Jurkat, Clone E6-1 (cell line): ENCODE results near the gene LSR.
"Not testable (repeated sequence)": the region's sequence is repeated elsewhere in the genome, so short reads cannot be mapped to it uniquely, and the experiment has no call there.

ENCODE experiments used
- DNase-seq: peaks from one replicate; pipeline ENCODE4 v3.0.0-alpha.2; 2011; ENCODE audit warnings: low read depth, low spot score
- H3K4me3 ChIP-seq: 2 replicates; pipeline ENCODE4 v1.5.1; 2011; ENCODE audit warnings: mild to moderate bottlenecking, low read length, control low read depth, moderate library complexity

Gene LSR

DNA sequence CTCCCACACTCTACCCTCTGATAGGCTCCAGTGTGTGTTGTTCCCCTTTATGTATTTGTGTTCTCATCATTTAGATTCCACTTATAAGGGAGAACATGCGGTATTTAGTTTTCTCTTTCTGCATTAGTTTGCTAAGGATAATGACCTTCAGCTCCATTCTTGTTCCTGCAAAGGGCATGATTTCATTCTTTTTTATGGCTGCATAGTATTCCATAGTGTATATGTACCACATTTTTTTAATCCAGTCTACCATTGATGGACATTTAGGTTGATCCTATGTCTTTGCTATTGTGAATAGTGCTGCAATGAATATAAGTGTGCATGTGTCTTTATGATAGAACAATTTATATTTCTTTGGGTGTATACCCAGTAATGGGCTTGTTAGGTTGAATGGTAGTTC, 9.2 kb upstream of the LSR start:
- not testable (repeated sequence) for H3K4me3 ChIP-seq, DNase-seq

DNA sequence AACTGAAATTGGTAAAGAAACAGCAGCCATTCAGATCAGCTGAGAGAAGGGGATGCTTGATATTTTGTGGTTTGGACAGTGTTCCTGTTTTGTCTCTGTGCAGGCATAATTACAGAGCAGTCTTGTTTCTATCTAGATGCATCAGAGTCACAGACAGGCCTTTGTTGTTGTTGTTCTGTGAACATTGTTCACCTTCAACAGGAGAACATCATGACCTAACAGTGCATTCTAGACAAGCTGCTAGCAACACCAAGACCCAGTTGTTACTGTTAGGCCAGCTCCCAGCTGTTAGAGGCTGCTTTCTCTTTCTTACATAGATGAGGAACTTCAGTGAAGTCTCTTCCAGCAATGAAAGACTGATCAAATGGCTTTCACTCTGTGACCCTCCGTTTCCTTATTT, 8.5 kb upstream of the LSR start:
- H3K4me3 ChIP-seq, result no peak overlapping the region
- no peak for DNase-seq

DNA sequence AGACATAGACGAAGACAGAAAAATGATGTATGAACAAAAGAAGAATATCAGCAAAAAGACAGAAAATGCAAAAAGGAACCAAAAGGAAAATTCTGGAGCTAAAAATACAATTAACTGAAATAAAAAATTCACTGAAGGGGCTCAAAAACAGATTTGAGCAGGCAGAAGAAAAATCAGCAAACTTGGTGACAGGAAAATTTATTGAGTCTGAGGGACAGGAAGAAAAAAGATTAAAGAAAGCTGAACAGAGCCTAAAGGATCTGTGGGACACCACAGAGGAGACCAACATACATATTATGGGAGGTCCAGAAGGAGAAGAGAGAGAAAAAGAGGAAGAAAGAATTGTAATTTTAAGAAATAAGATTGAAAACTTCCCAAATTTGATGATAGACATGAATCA, 7.4 kb upstream of the LSR start:
- no peak overlapping the region for H3K4me3 ChIP-seq
- DNase-seq, result no peak

DNA sequence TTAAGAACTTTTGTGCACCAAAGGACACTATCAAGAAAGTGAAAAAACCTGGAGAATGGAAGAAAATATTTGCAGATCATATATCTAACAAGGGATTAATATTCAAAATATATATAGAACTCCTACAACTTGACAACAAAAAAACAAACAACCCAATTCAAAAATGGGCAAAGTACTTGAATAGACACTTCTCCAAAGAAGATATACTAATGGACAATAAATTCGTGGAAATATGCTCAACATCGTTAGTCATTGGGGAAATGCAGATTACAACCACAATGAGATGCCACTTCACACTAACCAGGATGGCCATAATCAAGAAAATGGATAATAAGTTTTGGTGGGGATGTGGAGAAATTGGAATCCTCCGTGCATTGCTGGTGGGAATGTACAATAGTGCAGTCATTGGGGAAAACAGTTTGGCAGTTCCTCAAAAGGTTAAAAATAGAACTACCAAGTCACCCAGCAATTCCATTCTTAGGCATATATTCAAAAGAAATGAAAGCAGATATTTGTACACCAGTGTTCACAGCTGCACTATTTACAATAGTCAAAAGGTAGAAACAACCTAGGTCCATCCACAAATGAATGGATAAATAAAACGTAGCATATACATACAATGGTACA, 2.2 kb upstream of the LSR start:
- DNase-seq, result no peak
- no peak overlapping the region for H3K4me3 ChIP-seq

- H3K4me3 ChIP-seq, result no peak overlapping the region
- no peak for DNase-seq
Measured at GRCh38 chr19:35247526-35248309, 1.1 kb upstream of the LSR start.

DNA sequence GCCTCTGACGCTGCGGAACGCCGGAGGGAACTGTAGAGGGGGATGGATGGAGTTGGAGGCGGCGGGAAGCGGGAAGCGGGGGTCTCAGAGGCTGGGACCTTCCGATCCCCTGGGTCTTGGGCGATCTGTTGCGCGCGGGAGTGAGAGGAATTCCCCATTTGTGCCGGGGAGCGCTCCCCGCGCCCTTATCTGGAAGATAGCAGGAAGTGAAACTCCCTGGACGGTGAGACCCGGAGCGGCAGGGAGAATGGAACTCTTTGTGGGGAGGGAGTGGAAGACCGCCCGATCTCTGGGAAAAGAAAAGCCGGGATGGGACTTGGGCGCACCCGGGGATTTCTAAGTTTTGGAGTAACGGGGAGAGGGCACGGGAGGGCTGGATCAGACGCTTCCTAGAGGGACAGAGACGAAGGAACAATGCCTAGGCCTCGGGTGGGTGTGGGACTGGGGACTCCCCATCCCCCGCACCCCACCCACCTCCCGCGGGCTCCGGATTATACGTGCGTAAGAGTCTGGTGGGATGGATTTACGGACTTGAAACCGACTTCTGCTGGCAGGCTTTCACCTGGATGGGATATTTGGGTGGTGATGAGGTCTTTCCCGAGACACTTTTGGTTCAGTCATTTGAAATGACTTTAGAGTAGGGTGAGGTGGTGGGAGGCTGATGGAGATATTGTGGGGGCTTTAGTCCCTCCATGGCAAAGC, 495 bp downstream of the LSR start:
- H3K4me3 ChIP-seq, result no peak overlapping the region
- DNase-seq, result no peak

- no peak for DNase-seq
- H3K4me3 ChIP-seq, result no peak overlapping the region
Measured at GRCh38 chr19:35249848-35250711, 1.3 kb downstream of the LSR start.

DNA sequence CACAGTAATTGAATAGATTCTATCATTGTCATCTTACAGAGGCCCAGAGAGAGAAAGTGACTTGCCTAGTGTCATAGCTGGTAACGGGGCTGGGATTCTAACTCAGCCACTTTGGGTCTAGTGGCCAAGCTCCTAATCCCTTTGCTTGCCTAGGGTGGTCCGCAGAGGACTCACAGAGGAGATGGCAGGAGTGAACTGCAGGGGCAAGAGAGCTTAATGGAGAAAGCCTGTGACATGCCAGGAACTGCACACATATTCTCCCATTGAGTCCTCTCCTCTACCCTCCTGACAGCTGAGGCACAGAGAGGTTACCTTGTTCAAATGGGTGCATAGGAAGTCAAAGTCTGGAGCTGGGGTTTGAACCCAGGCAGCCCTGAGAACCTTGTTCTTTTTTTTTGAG, 2.7 kb downstream of the LSR start:
- no peak overlapping the region for H3K4me3 ChIP-seq
- DNase-seq, result no peak

- no peak overlapping the region for H3K4me3 ChIP-seq
- DNase-seq, result no peak
Measured at GRCh38 chr19:35253316-35254286, 4.8 kb downstream of the LSR start.

GRCh38 chr19:35254341-35255297, 5.8 kb downstream of the LSR start:
- DNase-seq, result no peak
- H3K4me3 ChIP-seq, result no peak overlapping the region

DNA sequence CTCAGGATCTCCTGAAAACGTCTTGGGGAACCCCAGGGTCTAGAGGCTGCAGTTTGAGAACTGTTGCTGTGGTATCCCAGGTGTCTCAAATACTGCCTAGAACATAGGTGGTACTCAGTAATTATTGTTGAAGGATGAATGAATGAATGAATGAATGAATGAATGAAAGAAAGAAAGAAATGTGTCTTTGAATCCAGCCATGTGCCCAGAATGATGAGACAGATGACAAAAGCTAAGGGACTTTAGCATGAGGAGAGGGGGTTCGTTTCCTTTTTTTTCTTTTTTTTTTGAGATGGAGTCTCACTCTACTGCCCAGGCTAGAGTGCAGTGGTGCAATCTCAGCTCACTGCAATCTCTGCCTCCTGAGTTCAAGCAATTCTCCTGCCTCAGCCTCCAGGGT, 7.8 kb downstream of the LSR start:
- DNase-seq, result no peak
- no peak overlapping the region for H3K4me3 ChIP-seq

GRCh38 chr19:35257113-35257461, 8.3 kb downstream of the LSR start:
- H3K4me3 ChIP-seq, result no peak overlapping the region
- no peak for DNase-seq

- no peak for DNase-seq
Measured at GRCh38 chr19:35260694-35261304, 12.0 kb downstream of the LSR start.

GRCh38 chr19:35261356-35262100, 12.7 kb downstream of the LSR start:
- DNase-seq, result no peak
- no peak overlapping the region for H3K4me3 ChIP-seq

More at GRCh38 chr19:35260694-35261304, 12.0 kb downstream of the LSR start:
- no peak overlapping the region for H3K4me3 ChIP-seq

DNA sequence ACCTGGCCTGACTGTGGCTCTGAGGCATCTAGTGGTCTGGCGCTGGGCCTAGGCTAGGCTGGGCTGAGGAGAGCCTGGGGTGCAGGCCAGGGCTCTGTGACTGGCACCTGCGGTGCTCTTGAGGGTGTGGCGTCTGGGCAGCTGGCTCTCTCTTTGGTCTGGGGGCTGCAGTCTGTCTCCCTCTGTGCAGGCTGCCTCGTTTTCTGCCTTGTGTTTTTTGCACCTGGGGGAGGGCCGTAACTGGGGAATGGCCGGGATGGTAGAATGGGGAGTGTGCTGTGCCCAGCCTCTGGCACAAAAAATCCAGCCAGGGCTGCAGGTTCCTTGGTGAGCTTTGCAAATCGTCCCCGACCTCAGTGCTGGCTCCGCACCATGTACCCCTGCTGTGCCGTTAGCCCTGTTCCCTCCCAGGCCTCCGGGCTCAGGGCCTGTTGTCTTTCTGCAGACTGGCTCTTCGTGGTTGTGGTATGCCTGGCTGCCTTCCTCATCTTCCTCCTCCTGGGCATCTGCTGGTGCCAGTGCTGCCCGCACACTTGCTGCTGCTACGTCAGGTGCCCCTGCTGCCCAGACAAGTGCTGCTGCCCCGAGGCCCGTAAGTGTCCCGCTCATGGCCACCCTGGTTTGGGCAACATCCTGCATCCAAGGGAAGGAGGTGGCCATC, 13.4 kb downstream of the LSR start:
- DNase-seq, result no peak
- no peak overlapping the region for H3K4me3 ChIP-seq
